ENCODE results near the gene BCL2L1.

BCL2L1 gene

GRCh38 chr20:31708736-31709534 lies 13.7 kb downstream of the BCL2L1 start:
- DNase-seq (ENCODE audit: low read depth in 2 of 2): no peak

- DNase-seq (ENCODE audit: low read depth in 2 of 2): no peak
Measured at GRCh38 chr20:31707994-31708735, 14.5 kb downstream of the BCL2L1 start.

GRCh38 chr20:31707258-31707615 lies 15.4 kb downstream of the BCL2L1 start:
- no peak for DNase-seq (ENCODE audit: low read depth in 2 of 2)

- DNase-seq (ENCODE audit: low read depth in 2 of 2): no peak
Measured at GRCh38 chr20:31706607-31707257, 15.9 kb downstream of the BCL2L1 start.

- DNase-seq (ENCODE audit: low read depth in 2 of 2): no peak
Measured at GRCh38 chr20:31705598-31706597, 16.8 kb downstream of the BCL2L1 start.

GRCh38 chr20:31705191-31705590 lies 17.5 kb downstream of the BCL2L1 start:
- no peak for DNase-seq (ENCODE audit: low read depth in 2 of 2)

- DNase-seq (ENCODE audit: low read depth in 2 of 2): no peak
Measured at GRCh38 chr20:31704225-31705119, 18.2 kb downstream of the BCL2L1 start.

- DNase-seq (ENCODE audit: low read depth in 2 of 2): no peak
Measured at GRCh38 chr20:31701591-31701990, 21.1 kb downstream of the BCL2L1 start.

GRCh38 chr20:31700747-31701146 lies 21.9 kb downstream of the BCL2L1 start:
- DNase-seq (ENCODE audit: low read depth in 2 of 2): no peak

GRCh38 chr20:31699801-31700728 lies 22.6 kb downstream of the BCL2L1 start:
- no peak for DNase-seq (ENCODE audit: low read depth in 2 of 2)

GRCh38 chr20:31698803-31699718 lies 23.6 kb downstream of the BCL2L1 start:
- DNase-seq (ENCODE audit: low read depth in 2 of 2): no peak

- DNase-seq (ENCODE audit: low read depth in 2 of 2): no peak
Measured at GRCh38 chr20:31698243-31698802, 24.3 kb downstream of the BCL2L1 start.

- no peak for DNase-seq (ENCODE audit: low read depth in 2 of 2)
Measured at GRCh38 chr20:31695849-31696804, 26.5 kb downstream of the BCL2L1 start.

- no peak for DNase-seq (ENCODE audit: low read depth in 2 of 2)
Measured at GRCh38 chr20:31694842-31695593, 27.6 kb downstream of the BCL2L1 start.

- no peak for DNase-seq (ENCODE audit: low read depth in 2 of 2)
Measured at GRCh38 chr20:31693987-31694661, 28.5 kb downstream of the BCL2L1 start.
